ENCODE measurements around the gene CPED1.

CPED1 gene

GRCh38 chr7:120988591-120989256 is at the start of gene CPED1:
TSS of gene CPED1 (plus strand) at chr7:120988711. CDS start at chr7:120989622, 911 bp downstream.
- DNase-seq: no peak

GRCh38 chr7:120939345-120939744 is 49.2 kb upstream of the CPED1 start:
- no peak for DNase-seq

DNA sequence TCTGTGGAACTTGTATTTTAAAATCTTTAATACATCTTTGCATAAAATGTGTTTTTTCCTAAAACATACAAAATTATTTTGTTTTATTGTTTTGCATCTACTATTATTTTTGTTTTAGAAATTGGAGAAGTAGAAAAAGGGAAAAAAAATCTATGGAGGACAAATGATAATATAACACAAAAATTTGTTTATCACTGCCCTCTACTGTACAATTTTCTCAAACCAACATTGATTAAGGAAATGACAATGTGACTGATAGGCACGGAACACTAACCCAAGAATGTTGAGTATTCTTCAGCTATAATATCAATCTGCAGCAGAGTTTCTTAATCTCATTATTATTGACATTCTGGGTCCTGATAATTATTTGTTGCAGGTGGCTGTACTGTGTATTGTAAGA is 47.4 kb upstream of the CPED1 start:
- no peak for DNase-seq

DNA sequence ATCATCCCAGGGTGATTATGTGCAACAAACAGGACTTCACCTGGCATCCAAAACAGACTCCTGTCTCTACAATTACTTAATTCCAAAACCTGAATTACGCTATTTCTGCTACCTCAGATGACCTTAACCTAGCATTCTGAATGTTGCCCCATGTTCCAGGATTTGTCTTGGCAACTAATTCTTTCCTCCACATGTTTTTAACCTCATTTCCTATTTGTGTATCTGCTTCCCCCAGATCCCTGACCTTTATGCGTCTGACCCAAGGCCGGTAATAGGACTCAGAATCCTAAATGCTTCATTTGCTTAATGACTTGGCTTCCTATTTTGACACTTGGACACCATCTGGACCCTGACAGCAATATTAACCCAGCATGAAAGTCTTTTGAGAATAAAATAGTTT is 46.7 kb upstream of the CPED1 start:
- no peak for DNase-seq

GRCh38 chr7:120942861-120943260 is 45.6 kb upstream of the CPED1 start:
- no peak for DNase-seq

DNA sequence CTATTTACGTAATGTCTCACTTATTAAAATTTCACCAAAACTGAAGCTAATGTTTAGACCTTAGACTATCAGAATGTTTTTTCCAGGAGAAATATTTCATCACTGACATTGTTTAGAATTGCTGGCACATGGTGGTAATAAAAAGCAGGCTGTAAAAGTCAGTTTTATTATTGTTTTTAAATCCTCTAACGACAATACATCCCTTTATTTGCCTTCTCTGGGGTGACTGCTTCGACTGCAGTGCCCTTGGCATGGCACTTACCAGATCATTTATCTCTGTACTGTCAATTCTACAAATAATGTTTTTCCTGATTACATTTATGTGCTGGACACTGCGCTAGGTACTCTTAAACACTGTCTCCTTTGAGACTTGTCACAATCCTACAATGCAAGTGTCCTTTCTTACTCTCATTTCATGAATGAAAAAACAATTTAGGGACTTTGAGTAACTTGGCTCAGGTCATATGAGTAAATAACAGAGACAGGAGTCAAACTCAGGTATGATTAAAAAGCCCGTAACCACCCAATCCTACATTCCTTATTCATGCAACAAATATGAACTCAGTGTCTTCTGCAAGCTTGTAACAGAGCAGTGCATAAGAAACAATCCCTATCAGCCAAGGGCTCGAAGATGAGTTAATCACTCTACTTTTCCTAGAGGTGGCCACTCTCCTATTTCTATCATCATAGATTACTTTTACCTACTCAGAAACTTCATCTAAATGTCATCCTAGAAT is 43.5 kb upstream of the CPED1 start:
- no peak for DNase-seq

GRCh38 chr7:120947980-120948379 is 40.5 kb upstream of the CPED1 start:
- DNase-seq: no peak

GRCh38 chr7:120949393-120949911 is 39.1 kb upstream of the CPED1 start:
- no peak for DNase-seq

DNA sequence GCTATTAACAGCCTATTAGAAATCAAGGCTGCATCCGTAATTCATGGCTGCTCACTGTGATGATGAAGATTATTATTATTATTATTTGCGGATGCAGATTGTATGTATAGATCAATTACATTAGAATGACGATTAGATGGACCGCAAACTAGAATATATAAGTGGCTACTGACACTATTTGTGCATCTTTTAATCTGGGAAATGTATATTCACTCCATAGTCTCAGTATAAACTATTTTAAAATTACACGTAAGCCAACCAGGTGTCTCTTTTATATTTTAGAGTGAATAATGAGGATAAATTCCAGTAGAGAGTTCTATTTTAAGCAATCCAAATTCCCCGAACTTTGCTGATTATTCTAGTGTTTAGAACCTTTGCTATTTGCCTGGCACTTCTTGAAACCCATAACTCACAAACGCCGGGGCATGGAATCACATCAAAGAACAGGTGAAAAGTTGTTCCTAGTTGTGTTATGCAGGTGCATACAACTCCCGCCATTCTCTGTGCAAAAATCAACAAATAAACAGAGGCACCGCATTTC is 38.4 kb upstream of the CPED1 start:
- DNase-seq: no peak

DNA sequence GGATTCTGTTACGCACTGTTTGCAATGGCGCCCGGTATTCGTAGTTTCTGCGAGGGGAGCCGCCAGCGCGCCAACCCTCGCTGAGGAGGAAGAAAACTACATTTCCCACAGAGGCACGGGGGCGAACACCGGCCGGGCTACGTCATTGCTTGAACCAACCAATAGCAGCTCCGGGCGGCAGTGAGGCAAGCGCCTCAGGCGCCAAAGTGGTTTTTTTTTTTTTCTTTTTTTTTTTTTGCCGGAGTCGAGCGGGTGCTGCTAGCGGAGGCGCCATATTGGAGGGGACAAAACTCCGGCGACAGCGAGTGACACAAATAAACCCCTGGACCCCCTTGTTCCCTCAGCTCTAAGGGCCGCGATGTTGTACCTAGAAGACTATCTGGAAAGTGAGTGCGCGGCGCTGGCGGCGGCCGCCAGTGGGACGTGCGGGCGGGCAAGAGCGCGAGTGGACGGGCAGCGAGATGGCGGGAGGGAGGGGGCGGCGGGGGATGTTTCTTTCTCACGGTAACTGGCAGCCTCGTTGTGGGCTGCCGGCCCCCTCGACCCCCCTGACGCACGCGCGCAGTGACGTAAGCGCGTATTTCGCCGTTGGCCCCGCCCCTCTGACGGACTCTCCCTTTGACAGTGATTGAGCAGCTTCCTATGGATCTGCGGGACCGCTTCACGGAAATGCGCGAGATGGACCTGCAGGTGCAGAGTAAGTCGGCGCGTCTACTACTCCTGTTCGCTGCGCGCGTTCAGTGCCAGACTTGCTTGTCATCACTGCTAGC is 37.8 kb upstream of the CPED1 start, which contains the start of gene ING3:
Gene ING3, plus strand, starts transcription at position 239 of the 770 bp plus-strand sequence. Its CDS starts 120 bp downstream, at position 359.
- peak; percentile 98 to 99 for DNase-seq

DNA sequence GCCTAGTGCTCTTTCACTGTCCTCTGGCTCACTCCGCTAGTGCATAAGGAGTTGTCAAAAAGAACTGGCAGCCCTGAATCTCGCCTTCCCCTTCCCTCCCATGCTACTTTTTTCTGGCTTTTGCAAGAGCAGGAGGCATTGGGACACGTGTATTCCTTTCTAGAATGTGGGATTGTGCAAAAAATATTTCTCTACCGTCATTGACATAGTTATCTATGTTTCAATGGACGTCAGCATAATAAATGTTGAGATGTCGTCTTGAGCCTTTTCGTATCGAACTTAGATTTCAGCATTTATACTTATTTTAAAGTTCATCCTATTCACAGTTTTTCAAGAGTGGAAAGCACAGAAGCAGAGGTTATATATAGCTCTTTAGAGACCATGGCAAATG is 37.2 kb upstream of the CPED1 start:
- DNase-seq: no peak

DNA sequence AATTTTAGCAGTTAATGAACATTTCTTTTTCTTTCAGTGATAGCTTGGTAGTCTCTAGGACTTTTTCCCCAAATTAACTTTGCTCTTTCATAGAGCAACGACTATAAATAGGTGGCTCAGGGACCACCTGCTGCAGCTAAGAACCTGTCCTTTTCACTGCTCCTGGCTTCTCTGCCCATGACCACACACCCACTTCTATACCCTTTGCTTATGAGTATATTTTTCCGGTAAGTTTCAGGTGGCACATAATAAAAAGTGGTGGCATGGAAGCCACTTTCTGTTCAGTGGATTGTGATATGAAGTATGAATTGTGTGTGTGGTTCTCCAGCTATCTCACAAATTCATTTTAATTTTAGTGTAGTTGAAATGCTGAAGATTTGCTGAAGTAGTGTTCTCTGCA is 36.7 kb upstream of the CPED1 start:
- no peak for DNase-seq

- DNase-seq: no peak
Measured at GRCh38 chr7:120955577-120956149, 32.8 kb upstream of the CPED1 start.

- DNase-seq: no peak
Measured at GRCh38 chr7:120959929-120960484, 28.5 kb upstream of the CPED1 start.

DNA sequence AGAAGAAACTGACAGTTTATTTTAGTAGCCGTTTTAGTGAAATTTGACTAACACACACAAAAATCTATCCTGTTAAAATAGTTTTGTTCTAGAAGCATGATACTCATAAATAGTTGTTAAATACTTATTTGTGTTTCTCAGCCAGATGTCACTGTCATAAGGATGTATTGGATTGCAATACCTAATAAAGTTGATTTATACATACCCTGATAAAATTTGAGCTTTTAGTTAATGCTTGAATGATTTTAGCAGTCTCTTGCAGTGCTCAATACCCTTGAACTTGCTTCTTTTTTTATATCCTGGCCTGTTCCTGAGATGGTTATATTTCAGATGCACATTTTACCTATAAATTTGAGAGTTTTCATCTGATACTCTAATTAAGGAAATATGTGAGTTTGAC is 27.8 kb upstream of the CPED1 start:
- no peak for DNase-seq

GRCh38 chr7:120961638-120962173 is 26.8 kb upstream of the CPED1 start:
- no peak for DNase-seq

- DNase-seq: no peak
Measured at GRCh38 chr7:120964088-120964487, 24.4 kb upstream of the CPED1 start.

- peak; percentile 60 to 69 for DNase-seq
Measured at GRCh38 chr7:120966961-120967360, 21.6 kb upstream of the CPED1 start.

DNA sequence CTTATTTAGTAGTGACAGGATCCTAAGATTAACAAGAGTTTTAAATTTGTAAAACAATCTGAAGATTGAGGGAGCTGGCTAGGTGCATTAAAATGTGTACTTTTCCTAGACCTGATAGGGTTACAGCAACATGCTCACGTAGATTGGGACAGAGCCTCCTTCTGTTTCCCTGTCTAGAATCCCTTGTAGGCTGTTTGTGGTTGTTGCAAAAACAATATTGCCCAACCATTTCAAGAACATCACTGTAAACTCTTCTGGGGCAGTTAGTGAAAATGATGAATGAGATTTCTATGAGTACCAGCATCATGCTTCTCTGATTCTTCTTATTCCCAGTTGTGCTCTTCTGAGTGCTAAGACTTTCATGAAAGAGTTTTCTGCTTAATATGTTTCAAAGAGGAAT is 14.7 kb upstream of the CPED1 start:
- DNase-seq: no peak

- DNase-seq: no peak
Measured at GRCh38 chr7:120979765-120980499, 8.6 kb upstream of the CPED1 start.

DNA sequence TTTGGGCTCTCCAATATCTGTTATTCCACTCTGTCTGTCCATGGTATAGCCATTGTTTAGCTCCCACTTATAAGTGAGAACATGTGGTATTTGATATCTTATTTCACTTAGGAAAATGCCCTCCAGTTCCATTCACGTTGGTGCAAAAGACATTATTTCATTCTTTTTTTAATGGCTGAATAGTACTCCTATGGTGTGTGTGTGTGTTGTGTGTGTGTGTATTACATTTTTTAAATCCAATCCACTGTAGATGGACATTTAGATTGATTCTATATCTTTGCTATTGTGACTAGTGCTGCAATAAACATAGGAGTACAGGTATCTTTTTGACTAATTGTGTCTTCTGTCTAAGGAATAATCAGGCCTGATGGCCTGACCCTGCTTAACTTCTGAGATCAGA is 7.4 kb upstream of the CPED1 start:
- no peak for DNase-seq

All from NCI-H1930 (cell line).